T-helper 17 cell (primary cell): ENCODE results near the gene MMP24OS. TPM values are rescaled to one million over a fixed set of nuclear protein-coding genes. Genes with fewer than 3 reads are reported as not detected.

Source experiments
- ATAC-seq: fragments of 150-1000 bp; cut with Tn5 transposase; 2 replicates; pipeline ENCODE4 v1.10.0; 2021; ENCODE audit warnings: mild to moderate bottlenecking, moderate library complexity
- DNase-seq, 3 donors: peaks; one replicate each; pipeline versions ENCODE4 v3.0.0 to v3.0.0-alpha.2; 2020 to 2021
- H3K9me3 ChIP-seq: one replicate; pipeline ENCODE4 v1.7.0; 2013; ENCODE audit warnings: low read length, mild to moderate bottlenecking; ENCODE audit not compliant: control insufficient read depth, poor library complexity, severe bottlenecking
- H3K27ac Mint-ChIP-seq: one replicate; pipeline ENCODE4 v1.8.0; 2022; ENCODE audit warnings: mild to moderate bottlenecking, moderate library complexity, mixed read lengths
- H3K27me3 Mint-ChIP-seq: one replicate; pipeline ENCODE4 v1.8.0; 2022; ENCODE audit warnings: mixed read lengths
- H3K36me3 Mint-ChIP-seq: one replicate; pipeline ENCODE4 v1.8.0; 2022; ENCODE audit warnings: low read depth, mixed read lengths
- H3K4me1 Mint-ChIP-seq: one replicate; pipeline ENCODE4 v1.8.0; 2022; ENCODE audit warnings: mild to moderate bottlenecking, mixed read lengths
- H3K4me3 Mint-ChIP-seq: one replicate; pipeline ENCODE4 v1.8.0; 2022; ENCODE audit warnings: mild to moderate bottlenecking, moderate library complexity, mixed read lengths
- total RNA-seq, 4 donors: library from RNA in 2 of 4; stranded (reverse) in 2 of 4; gene quantifications; one replicate each; pipeline ENCODE4 v1.2.3 and lab custom pipeline; 2022 to 2026

Gene MMP24OS
- total RNA-seq, 2 donors from 2014 or later, result 60.8 to 64.4 TPM

- no peak overlapping the region for H3K27ac Mint-ChIP-seq
- peaks cover 10% of the 10 kb centered on the region for H3K4me1 Mint-ChIP-seq
- H3K36me3 Mint-ChIP-seq, result no peaks in the 10 kb centered on the region
- H3K4me3 Mint-ChIP-seq, result no peak overlapping the region
- DNase-seq (no peak), ATAC-seq (no peak)
- H3K27me3 Mint-ChIP-seq, result no peaks in the 10 kb centered on the region
- no peaks in the 10 kb centered on the region for H3K9me3 ChIP-seq
Measured at GRCh38 chr20:35302421-35303335, 24.8 kb upstream of the MMP24OS start.

GRCh38 chr20:35301426-35301825 lies 23.5 kb upstream of the MMP24OS start:
- Mint-ChIP-seq H3K36me3 (no peaks in the 10 kb centered on the region), H3K4me3 (no peak overlapping the region), H3K27me3 (peaks cover under 1% of the 10 kb centered on the region), H3K27ac (peak overlapping the region; percentile 45), H3K4me1 (peaks cover 8% of the 10 kb centered on the region)
- ATAC-seq (no peak), DNase-seq (no peak)
- H3K9me3 ChIP-seq, result no peaks in the 10 kb centered on the region

- Mint-ChIP-seq H3K4me3 (no peak overlapping the region), H3K4me1 (peaks cover 8% of the 10 kb centered on the region), H3K27me3 (peaks cover 9% of the 10 kb centered on the region), H3K27ac (no peak overlapping the region), H3K36me3 (no peaks in the 10 kb centered on the region)
- ATAC-seq, result no peak
- no peaks in the 10 kb centered on the region for H3K9me3 ChIP-seq
- DNase-seq, result no peak
Measured at GRCh38 chr20:35300469-35301262, 22.7 kb upstream of the MMP24OS start.

- ATAC-seq, result no peak
- no peaks in the 10 kb centered on the region for H3K9me3 ChIP-seq
- no peak for DNase-seq
- no peak overlapping the region for H3K4me3 Mint-ChIP-seq
- no peaks in the 10 kb centered on the region for H3K36me3 Mint-ChIP-seq
- peaks cover 10% of the 10 kb centered on the region for H3K4me1 Mint-ChIP-seq
- no peak overlapping the region for H3K27ac Mint-ChIP-seq
- H3K27me3 Mint-ChIP-seq, result peaks cover 13% of the 10 kb centered on the region
Measured at GRCh38 chr20:35299780-35300179, 21.9 kb upstream of the MMP24OS start.

- Mint-ChIP-seq H3K27me3 (peaks cover 18% of the 10 kb centered on the region), H3K4me3 (no peak overlapping the region), H3K4me1 (peaks cover 6% of the 10 kb centered on the region), H3K27ac (no peak overlapping the region), H3K36me3 (no peaks in the 10 kb centered on the region)
- no peak for ATAC-seq
- DNase-seq, result no peak
- no peaks in the 10 kb centered on the region for H3K9me3 ChIP-seq
Measured at GRCh38 chr20:35298264-35298663, 20.3 kb upstream of the MMP24OS start.

- DNase-seq, result no peak
Measured at GRCh38 chr20:35297740-35298139, 19.8 kb upstream of the MMP24OS start.

GRCh38 chr20:35297155-35297554 lies 19.2 kb upstream of the MMP24OS start:
- H3K4me1 Mint-ChIP-seq, result peaks cover 6% of the 10 kb centered on the region
- ATAC-seq (no peak), DNase-seq (no peak)
- no peak overlapping the region for H3K4me3 Mint-ChIP-seq
- no peak overlapping the region for H3K27ac Mint-ChIP-seq
- H3K36me3 Mint-ChIP-seq, result no peaks in the 10 kb centered on the region
- H3K27me3 Mint-ChIP-seq, result peaks cover 27% of the 10 kb centered on the region
- H3K9me3 ChIP-seq, result no peaks in the 10 kb centered on the region

More at GRCh38 chr20:35297740-35298139, 19.8 kb upstream of the MMP24OS start:
- H3K27me3 Mint-ChIP-seq, result peaks cover 23% of the 10 kb centered on the region
- H3K4me1 Mint-ChIP-seq, result peaks cover 6% of the 10 kb centered on the region
- no peak overlapping the region for H3K4me3 Mint-ChIP-seq
- ATAC-seq, result no peak
- no peaks in the 10 kb centered on the region for H3K9me3 ChIP-seq
- H3K36me3 Mint-ChIP-seq, result no peaks in the 10 kb centered on the region
- no peak overlapping the region for H3K27ac Mint-ChIP-seq

GRCh38 chr20:35296101-35296554 lies 18.2 kb upstream of the MMP24OS start:
- no peaks in the 10 kb centered on the region for H3K9me3 ChIP-seq
- Mint-ChIP-seq H3K4me3 (no peak overlapping the region), H3K36me3 (no peaks in the 10 kb centered on the region), H3K27ac (no peak overlapping the region), H3K27me3 (peaks cover 28% of the 10 kb centered on the region), H3K4me1 (peaks cover 6% of the 10 kb centered on the region)
- DNase-seq, result no peak
- no peak for ATAC-seq

- Mint-ChIP-seq H3K36me3 (no peaks in the 10 kb centered on the region), H3K27ac (no peak overlapping the region), H3K4me1 (peaks cover 6% of the 10 kb centered on the region), H3K27me3 (peaks cover 32% of the 10 kb centered on the region), H3K4me3 (no peak overlapping the region)
- ATAC-seq (no peak), DNase-seq (no peak)
- H3K9me3 ChIP-seq, result no peaks in the 10 kb centered on the region
Measured at GRCh38 chr20:35295674-35296073, 17.8 kb upstream of the MMP24OS start.

- H3K9me3 ChIP-seq, result no peaks in the 10 kb centered on the region
- Mint-ChIP-seq H3K27ac (no peak overlapping the region), H3K4me3 (no peak overlapping the region), H3K36me3 (no peaks in the 10 kb centered on the region), H3K27me3 (peaks cover 32% of the 10 kb centered on the region), H3K4me1 (peaks cover 6% of the 10 kb centered on the region)
- no peak for ATAC-seq
- DNase-seq, result no peak
Measured at GRCh38 chr20:35295058-35295457, 17.1 kb upstream of the MMP24OS start.

- peaks cover 2% of the 10 kb centered on the region for H3K4me1 Mint-ChIP-seq
- ATAC-seq, result no peak
- no peak overlapping the region for H3K27ac Mint-ChIP-seq
- H3K36me3 Mint-ChIP-seq, result no peaks in the 10 kb centered on the region
- H3K27me3 Mint-ChIP-seq, result peaks cover 32% of the 10 kb centered on the region
- H3K9me3 ChIP-seq, result no peaks in the 10 kb centered on the region
- DNase-seq, result no peak
- no peak overlapping the region for H3K4me3 Mint-ChIP-seq
Measured at GRCh38 chr20:35294293-35294685, 16.4 kb upstream of the MMP24OS start.

GRCh38 chr20:35293303-35294292 lies 15.7 kb upstream of the MMP24OS start:
- Mint-ChIP-seq H3K27me3 (peaks cover 32% of the 10 kb centered on the region), H3K4me1 (peaks cover 2% of the 10 kb centered on the region), H3K4me3 (no peak overlapping the region), H3K36me3 (no peaks in the 10 kb centered on the region), H3K27ac (no peak overlapping the region)
- no peak for ATAC-seq
- no peak for DNase-seq
- H3K9me3 ChIP-seq, result no peaks in the 10 kb centered on the region
